HG02759 (cell line): ENCODE data around the gene DNAJC22.
A peak's percentile ranks its signal among the peaks of the same experiment; 100 is the strongest.
"Not testable (repeated sequence)": the region's sequence is repeated elsewhere in the genome, so short reads cannot be mapped to it uniquely, and the experiment has no call there.

Experiments
- ATAC-seq: cut with Tn5 transposase; IDR thresholded peaks from one replicate; pipeline ENCODE4 v1.9.1; 2021; ENCODE audit warnings: mild to moderate bottlenecking, moderate library complexity; ENCODE audit not compliant: unreplicated experiment

The DNAJC22 gene

DNA sequence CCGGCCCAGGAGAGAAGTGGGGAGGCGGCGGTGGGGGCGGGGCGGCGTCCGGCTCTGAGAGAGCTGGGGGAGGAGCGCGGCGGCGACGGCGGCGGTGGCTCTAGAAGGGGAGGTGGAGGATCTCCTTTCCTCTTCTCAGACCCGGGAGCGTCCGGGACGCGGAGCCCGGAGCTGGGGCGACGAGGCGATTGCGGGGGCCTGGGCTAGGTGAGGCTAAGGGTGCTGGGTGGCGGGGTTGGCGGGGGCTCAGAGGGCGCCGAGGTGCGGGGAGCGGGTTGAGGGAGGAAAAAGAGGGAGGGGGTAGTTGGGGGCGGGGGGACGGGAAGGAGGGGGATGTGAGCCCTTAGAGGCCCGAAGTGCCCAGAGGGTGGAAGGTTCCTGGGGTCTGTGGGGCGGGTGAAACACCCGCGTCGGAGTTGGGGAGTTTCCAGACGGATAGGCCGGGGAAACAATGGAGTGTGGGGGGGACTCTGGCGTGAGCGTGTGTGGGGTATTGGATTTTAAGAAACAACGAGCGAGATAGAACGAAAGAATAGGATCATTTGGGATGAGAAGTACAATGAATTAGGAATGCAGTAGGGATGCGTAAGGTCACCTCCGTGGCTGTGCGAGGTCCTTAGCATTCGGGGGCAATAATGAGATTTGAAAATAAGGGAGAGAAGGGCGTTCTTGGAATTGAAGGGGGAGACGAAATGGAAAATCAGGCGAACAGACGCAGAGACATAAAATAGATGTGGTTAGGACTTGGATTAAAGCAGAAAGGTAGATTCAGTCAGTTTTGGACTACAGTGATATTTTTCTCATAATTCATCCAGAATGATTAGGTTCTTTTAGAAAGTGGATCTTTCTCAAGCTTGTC is 20.9 kb downstream of the DNAJC22 start, which contains the start of gene SPATS2:
SPATS2 (plus strand) TSS at position 82 of the 859 bp plus-strand sequence. CDS start 93,551 bp downstream, outside the sequence.
- no peak for ATAC-seq

DNA sequence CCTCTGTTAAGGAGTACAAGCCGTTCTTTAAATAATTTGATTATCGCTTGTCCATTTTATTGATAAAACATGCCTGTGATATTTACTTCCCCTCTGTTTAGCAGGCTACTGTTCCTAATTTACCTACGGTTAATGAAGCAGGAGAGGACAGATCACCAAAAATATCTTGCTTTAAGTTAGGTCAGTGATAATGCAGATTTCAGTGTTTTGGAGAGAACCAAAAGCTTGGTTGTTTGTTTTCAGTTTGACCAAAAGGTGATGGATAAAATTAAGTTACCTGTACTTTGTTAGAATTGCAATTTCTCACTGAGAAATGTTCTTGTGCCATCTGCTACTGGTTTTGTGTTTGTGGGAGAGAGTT is 21.5 kb downstream of the DNAJC22 start:
- ATAC-seq = no peak

DNA sequence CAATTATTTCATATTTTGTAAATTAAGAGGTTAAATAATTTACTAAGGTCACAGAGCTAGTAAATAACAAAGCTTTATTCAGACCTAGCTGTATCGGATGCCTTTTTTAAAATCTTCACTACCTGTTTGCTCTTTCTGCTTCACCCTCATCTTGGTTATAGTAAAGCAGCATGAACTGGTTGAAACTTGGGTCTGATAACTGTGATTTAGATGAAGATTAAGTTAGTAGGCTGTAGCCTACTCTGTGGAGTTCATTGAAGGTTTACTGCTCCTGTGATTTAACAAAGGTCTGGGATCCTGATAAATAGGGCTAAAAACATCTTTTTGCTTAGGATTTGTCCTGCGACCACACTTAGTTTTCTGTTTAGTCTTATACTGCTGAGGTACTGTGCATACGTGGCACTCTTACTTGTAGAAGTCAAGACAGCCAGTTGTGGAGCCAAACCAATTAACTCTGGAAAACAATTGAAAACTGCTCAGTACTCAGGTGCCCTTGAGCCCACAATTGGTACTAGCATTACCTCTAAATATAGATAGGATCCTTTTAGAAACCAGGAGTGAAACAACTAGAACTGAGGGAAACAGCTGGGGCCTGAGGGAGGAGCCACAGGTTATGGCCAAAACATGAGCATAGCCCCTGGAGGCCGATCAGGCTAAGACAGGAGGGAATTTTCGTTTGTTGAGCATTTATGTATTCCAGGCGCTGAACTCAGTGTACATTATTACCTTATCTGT is 22.9 kb downstream of the DNAJC22 start:
- peak; percentile 35 for ATAC-seq

DNA sequence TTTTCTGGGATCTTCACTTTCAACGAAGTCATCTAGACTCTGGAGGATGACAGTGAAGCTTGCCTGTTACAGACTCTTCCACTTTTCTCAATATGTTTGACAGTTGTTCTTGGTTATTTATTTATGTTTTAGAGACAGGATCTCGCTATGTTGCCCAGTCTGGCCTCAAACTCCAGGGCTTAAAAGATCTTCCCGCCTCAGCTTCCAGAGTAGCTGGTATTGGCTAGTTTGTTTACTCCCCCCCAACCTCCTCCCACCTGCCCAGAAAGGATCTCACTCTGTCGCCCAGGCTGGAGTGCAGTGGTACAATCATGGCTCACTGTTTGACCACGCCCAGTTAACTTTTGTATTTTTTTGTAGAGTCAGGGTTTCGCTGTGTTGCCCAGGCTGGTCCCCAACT is 23.9 kb downstream of the DNAJC22 start:
- no peak for ATAC-seq

DNA sequence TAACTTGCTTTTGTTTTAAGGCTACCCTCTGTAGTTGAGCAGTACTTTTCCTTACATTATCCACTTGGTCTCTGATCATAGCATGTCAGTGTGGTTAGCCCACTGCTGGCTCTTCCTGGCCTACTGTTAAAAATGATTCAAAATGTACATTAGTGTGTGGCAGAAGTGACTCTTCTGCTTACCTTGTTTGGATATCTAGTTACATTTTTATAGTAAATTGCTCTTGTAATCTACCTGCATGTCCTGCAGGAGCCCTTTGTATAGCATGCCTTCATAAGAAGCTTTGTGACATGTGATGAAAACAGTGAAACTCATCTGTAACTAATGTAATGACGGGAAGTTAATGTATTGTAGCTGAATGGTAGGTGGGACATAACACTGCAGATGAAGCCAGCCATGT is 28.7 kb downstream of the DNAJC22 start:
- peak; percentile 49 for ATAC-seq

DNA sequence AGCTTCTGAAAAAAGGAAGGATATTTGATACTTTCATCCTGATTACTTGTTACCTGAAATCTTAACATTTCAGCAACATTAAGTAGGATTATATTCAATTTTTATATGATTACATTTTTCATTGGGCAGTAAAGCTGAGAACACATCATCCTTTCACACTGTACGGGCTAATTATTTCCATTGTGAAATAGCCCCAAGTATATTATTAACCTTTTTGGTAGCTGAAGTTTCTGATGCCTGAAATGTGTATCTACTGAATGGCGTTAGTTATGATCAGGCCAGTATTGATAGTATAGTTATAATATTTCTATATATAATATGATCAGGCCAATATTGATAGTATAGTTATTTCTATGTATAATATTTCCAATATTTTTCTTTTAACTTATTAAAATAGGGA is 30.7 kb downstream of the DNAJC22 start:
- ATAC-seq = no peak

DNA sequence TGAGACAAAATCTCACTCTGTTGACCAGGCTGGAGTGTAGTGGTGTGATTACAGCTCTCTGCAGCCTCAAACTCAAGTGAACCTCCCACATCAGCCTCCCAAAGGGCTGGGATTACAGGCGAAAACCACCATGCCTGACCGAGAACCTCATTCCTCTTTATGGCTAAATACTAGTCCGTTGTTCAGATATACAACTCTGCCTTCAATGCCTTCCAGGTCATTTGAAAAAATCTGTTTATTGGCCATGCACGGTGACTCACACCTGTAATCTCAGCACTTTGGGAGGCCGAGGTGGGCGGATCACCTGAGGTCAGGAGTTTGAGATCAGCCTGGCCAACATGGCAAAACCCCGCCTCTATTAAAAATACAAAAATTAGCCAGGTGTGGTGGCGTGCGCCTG is 33.5 kb downstream of the DNAJC22 start:
- not testable (repeated sequence) for ATAC-seq

DNA sequence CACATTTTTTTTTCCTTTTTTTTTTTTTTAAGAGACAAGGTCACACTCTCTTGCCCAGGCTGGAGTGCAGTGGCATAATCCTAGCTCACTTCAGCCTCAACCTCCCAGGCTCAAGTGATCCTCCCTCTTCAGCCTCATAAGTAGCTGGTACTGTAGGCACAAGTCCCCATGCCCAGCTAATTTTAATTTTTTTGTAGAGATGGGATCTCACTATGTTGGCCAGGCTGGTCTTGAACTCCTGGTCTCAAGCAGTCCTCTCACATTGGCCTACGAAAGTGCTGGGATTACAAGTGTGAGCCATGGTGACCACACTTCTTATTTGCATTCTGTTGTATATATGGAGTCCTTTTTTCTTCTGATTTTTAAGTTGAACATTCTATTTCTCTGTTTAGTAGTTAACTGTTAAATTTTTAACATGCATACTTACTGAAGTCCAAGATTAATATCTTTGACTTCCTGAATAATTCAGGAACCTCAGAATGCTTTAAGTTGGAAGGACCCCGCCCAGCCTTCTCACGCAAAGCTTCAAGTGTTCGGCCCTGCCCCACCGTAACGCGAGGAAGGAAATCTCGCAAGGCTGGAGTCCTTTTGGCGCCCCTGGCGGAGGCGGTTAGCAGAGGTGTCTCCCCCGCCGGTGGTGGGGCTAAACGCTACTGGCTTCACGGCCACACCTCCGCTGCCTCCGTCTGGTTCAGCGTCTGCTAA is 42.1 kb downstream of the DNAJC22 start:
- no peak for ATAC-seq

DNA sequence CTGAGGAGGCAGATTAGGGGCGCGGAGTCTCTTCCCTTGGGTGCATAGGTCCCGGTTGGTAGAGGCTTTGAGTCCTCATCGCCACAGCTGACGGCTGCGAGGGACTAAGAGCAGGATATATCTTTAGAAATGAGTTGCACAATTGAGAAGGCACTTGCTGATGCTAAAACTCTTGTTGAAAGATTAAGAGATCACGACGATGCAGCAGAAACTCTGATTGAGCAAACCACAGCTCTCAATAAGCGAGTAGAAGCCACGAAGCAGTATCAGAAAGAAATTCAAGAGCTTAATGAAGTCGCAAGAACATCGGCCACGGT is 42.7 kb downstream of the DNAJC22 start:
- no peak for ATAC-seq

DNA sequence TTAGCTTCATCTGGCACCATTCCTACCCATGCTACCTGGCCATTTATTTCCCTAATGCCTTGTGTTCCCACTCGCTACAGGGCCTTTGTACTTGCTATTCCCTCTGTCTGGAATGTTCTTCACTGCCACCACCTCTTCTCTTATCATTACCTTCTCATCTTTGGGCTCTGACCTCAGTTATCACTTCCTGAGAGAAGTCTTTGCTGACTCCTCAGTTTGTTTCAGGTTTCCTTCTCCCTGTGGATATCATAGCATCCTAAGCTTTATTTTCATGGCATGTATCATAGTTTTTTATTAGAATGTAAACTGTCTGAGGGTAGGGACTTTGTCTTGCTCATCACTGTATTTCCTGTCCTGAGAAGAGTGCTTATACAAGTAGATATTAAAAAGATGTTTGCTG is 50.3 kb downstream of the DNAJC22 start:
- ATAC-seq = no peak

DNA sequence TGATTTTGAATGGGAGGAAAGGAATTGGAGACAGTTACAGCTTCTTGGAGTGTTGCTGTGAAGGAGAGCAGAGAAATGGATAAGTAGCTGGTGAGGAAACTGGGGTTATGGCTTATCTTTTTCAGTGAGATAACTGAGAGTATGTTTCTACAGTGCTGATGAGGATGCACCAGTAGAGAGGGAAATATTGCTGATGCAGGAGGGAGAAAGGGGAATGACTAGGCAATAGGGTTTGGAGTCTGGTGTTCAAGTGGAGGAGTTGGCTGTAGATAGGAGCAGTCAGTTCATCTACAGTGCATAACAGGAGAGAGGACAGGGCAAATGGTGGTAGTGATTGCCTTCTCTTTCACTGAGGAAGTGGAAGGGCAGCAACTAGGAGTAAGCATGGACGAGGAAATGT is 53.6 kb downstream of the DNAJC22 start:
- no peak for ATAC-seq
